ELR (cell line): ENCODE measurements around the gene SAP30BP.

ENCODE experiments used
- DNase-seq: peaks from one replicate; pipeline ENCODE4 v3.0.0-alpha.2; 2015; ENCODE audit warnings: low read depth

SAP30BP gene

GRCh38 chr17:75689441-75689873 is 22.3 kb downstream of the SAP30BP start:
- DNase-seq, result peak; percentile 76

DNA sequence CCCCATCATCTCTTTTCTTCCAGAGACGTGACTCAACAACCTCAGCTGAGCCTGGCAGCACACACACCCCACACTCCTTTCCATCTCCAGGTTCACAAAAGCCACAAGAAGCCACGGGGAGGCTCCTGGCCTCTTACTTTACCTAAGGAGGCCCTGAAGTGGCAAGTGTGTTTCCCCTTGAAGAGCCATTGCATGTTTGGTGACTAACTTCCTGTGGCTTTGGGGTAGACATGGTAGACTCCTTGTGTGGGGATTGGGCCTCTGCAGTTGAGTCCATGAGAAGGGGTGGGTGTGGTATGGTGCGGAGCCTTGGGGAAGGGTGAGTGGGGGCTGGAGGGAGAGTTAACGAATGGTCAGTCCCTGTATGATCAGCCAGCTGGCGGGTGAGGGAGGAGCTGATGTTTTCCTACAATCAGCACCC is 24.2 kb downstream of the SAP30BP start:
- DNase-seq, result peak; percentile 89

DNA sequence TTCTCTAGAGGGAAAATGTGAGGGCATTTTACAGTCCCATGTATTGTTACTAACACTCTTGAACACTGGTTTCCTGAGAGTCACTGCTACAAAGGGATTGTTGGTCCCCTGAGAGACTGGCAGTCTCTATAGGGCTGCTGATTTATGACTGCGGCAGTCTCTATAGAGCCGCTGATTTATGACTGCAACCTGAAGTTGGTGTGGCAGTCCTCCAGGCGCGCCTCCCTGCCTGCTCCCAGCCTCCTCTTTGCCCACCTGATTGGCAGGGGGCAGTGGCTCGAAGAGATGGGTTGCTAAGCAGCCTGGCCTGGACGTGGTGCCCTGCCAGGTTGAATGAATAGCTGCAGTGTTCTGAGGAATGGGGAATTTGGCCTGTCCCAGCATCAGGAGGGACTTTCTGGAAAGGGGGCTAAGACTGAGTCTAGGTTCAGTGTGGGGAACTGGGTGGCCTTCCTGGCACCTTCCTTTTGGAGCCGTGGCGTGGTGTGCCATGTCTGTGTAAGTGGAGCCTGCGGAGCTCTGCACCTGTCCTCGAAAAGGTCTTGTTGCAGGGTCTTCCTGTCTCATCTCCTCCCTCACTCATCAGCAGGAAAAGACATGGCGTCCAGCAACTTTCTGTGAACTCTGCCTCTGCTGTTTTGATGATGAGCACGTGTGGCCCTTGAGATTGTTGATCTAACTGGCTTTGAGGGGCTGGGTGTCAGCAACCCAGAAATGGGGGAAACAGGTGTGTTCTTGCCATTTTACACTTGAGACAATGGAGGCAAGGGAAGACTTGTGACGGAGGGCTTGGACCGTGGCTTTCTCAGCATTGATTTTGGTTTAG is 24.9 kb downstream of the SAP30BP start:
- no peak for DNase-seq

GRCh38 chr17:75692976-75693375 is 25.8 kb downstream of the SAP30BP start:
- peak; percentile 33 for DNase-seq

DNA sequence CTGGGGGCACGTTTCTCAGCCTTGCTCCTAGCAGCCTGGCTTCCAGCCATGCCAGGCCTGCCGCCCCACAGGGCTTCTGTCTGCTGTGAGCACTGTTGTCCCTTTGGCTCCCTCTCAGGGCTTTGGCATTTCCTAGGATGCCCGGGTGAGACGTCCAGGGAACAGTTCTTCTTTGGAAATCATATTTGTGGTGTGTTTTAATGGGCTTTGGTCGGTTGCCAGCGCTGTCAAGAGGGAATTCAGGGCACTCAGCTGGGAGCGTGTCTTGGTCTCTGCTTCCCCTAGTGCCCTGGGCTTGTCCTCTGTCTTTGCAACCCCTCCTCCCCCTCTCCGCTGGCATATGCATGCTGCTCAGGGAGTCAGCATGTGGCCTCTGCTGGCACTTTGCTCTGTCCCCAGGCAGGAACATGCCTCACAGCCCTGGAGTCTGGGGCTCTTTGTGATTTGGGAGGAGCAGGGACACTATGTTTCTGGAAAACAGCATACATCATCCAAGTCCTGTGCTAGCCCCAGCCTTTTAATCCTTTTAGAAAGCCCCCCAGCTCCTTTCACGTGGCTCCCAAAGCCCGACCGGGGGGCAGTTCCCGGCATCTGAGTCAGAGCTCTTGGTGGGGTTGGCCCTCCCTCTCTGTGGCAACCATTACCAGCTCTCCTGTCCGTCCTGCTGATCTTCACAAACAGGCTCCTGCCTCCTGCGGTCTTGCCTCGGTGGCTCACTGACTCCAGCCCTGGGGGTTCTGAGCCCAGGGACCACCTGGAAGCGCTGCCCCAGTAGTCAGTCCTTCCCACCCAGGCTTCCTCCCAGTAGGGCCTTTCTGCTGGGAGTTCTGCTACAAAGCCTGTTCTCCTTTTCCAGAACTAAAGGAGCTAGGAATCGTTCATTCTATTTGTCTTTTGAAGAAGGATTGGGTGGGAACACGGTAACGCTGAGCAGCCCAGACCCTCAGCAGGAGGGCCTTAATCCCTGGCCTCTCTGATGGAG is 26.7 kb downstream of the SAP30BP start:
- DNase-seq, result peak; percentile 96

DNA sequence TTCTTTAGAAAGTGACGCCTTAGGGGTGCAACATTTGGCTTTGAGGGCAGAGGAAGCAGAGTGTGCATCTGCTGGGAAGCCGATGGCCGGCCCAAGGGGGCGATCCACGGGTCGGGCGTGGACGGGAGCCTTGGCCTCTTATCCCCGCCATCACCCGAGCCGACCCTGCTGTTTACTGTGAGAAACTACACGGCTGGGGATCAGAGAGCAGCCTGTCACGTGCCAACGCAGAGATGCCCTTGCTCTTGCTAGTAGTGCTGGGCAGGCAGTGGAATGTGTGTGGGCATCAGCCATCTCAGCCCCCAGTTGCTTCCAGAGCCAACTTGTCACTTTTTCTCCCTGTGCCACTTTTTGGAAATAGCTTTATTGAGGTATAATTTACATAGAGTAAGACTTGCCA is 27.4 kb downstream of the SAP30BP start:
- no peak for DNase-seq

DNA sequence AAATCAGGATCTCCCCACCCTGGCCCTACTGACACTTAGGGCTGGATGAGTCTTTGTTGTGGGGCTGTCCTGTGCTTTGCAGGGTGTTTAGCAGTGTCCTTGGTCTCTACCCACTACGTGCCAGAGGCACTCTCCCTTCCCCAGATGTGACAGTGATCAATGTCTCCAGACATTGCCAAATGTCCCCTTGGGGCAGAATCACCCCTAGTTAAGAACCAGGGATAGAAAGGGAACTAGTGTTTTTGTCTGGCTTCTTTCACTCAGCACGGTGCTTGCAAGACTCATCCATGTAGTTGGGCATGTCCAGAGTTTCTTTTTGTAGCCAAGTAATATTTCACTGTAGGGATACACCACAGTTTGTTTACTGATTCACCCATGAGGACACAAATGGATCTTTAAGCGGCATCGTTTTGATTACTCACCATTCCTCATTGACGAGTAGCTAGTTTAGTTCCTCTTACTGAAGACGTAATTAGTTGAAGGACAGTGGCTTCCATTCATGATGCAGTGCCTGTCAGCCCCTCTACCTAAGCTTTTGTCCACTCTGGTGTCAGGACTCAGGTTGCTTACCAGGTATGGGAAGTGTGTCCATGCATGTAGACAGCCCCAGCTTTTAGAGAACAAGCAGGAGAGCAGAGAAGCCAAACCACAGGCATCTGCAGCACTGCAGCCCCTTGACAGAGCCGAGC is 28.1 kb downstream of the SAP30BP start:
- peak; percentile 97 for DNase-seq

DNA sequence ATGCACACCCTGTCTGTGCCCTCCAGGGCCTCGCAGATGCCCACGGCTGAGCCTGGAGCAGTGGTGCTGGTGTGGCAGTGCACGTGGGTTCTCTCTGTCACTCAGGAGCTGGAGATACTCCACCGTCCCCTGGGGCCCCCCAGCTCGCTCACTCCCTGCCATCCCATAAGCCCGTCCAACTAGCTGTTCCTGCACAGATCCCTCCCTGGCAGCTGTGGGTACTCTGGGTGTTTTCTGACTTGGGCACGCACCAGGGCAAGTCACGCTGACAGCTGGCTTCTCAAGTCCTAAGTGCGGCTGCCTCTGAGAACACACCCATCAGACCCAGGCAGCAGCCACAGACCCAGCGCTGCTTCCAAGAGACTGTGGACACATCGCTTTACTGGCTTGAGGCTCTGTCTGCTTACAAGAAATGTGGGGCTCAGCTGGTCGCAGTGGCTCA is 28.7 kb downstream of the SAP30BP start:
- DNase-seq, result no peak

GRCh38 chr17:75697651-75698291 is 30.6 kb downstream of the SAP30BP start:
- DNase-seq, result no peak

DNA sequence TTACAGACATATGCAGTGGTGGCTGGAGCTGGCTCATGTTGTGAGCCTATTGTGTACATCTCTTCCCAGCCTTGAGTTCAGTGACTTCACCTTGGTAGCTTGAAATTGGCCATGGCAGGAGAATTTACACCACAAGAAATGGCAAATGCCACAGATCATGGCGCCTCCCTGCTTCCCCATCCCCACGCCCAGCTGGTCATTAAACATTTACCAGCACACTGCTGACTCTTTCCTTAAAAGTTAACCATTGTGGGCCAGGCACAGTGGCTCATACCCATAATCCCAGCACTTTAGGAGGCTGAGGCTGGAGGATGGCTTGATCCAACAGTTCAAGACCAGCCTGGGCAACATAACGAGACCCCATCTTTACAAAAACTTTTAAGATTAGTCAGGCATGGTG is 31.5 kb downstream of the SAP30BP start:
- no peak for DNase-seq

DNA sequence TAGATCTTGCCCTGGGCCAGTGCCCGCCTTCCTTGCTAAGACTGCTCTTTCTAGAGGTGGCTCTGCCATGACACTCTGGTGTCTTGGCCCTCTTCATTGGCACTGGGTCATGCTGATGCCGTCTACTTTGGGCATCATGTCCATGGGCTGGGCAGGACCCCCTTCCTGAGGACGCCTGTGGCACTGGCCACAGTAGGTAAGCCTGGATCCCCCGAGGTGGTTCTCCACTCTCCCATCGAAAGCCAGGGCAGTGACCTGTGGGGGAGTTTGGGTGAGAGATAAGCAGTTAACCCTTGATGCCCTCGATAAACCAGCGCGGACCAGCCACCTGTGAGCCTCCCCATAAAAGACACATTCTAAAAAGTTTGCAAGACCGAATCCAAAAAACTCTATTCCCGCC is 34.1 kb downstream of the SAP30BP start:
- DNase-seq, result no peak

GRCh38 chr17:75703191-75703590 is 36.1 kb downstream of the SAP30BP start:
- no peak for DNase-seq

DNA sequence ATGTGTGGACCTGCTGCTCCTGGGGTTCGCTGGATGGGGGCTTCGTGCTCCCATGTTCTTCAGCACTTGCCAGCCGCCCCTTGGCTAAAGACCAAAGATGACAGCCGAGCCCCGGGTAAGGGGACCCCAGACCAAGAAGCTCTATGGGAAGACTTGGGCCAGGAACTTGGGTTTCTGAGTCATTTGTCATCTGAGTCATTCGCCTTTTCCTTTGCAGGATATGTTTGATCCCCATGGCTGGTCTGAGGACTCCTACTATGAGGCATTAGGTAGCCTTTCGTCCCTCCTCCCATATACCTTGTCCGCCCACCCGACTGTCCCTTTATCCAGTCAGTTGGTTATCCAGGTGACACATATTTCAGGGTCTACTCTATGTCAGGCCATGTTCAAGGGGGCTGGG is 36.5 kb downstream of the SAP30BP start:
- peak; percentile 80 for DNase-seq

- DNase-seq, result no peak
Observed at GRCh38 chr17:75704963-75705875, 38.1 kb downstream of the SAP30BP start.

DNA sequence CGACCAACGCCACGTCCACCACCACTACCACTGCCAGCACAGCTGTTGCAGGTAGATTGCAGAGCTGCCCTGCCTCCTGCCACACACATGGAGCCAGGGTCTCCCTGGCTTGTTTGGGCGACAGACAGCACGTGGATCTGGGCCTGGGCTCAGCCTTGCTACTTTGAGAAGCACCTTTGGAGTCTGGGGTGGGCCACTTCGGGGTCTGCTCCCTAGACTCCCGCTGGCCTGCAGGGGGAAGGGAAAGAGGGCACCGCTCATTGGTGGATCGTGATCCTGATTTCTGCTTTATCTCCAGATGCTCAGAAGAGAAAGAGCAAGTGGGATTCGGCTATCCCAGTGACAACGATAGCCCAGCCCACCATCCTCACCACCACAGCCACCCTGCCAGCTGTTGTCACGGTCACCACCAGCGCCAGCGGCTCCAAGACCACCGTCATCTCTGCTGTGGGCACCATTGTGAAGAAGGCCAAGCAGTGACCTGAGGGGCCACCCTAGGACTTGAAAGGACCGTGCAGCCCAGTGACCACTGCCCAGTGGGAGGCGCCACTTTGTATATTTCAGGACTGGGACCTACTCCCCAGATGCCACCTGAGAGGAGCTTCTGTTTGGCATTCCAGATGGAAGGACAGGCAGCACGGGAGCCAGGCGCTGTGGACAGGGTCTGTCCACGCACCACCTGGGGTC is 39.0 kb downstream of the SAP30BP start:
- DNase-seq, result no peak

DNA sequence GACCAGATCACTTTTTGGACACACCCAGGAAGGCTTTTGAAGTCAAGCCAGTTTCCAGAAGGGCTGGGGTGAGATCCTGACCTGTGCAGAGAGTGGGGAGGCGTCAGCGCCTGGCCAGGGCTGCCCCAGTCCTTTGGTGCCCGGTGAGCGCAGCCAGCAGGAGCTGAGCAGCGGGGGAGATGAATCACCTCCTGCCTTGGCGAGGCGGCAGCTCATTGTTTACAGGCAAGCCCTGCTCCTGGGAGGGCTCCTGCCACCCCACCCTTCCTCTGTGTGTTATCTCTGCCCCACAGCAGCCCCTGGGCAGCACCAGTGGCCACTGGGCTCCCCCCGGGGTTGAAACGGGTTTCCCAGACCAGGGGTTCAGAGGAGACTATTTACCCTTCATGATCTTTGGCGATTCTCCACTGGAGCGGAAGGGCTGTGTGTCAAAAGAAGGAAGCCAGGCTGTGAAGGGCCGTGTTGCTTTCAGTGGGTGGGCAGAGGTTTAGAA is 40.0 kb downstream of the SAP30BP start:
- DNase-seq, result peak; percentile 89

- DNase-seq, result peak; percentile 38
Observed at GRCh38 chr17:75712446-75712845, 45.3 kb downstream of the SAP30BP start.

DNA sequence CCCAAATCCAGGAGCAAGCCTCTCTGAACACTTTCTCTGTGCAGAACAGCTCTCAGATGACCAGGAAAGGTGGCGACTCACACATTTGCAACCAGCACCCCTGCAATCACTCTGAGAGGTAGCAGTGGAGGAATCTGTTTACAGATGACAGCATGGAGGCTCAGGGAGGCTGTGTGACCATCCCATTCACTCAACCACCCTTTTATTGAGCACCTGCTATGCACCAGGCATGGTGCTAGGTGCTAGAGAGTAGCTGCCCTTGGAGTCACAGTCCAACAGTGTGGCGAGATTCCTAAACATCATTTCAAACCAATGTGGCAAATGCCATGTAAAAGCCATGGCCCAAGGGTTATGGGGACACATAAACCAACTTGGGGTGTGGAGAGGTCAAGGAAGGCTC is 52.6 kb downstream of the SAP30BP start:
- DNase-seq, result no peak

- peak; percentile 25 for DNase-seq
Observed at GRCh38 chr17:75720656-75721462, 53.7 kb downstream of the SAP30BP start, which contains the start of gene ITGB4. Gene ITGB4, plus strand, starts transcription at chr17:75721459. Its CDS starts 3,245 bp downstream, at chr17:75724704.
